Fibroblast of lung (primary cell): ENCODE measurements around the gene MROH9. TPM values are rescaled to one million over a fixed set of nuclear protein-coding genes. Genes with fewer than 3 reads are reported as not detected.

Experiments used
- DNase-seq, 2 donors: peaks; one replicate each; pipeline versions ENCODE4 v3.0.0 to v3.0.0-alpha.2; 2010; ENCODE audit warnings: low read depth in 2 of 2
- H2AFZ ChIP-seq: 2 replicates; pipeline ENCODE4 v1.5.1; 2012; ENCODE audit warnings: low read length, control low read depth, inconsistent platforms
- H3K27ac ChIP-seq: 2 replicates; pipeline ENCODE4 v1.5.1; 2011; ENCODE audit warnings: low read length, control low read depth; ENCODE audit not compliant: insufficient read depth
- H3K27me3 ChIP-seq: 2 replicates; pipeline ENCODE4 v1.5.1; 2011; ENCODE audit warnings: mild to moderate bottlenecking, low read length; ENCODE audit not compliant: control insufficient read depth, insufficient read depth
- H3K36me3 ChIP-seq: 2 replicates; pipeline ENCODE4 v1.5.1; 2011; ENCODE audit warnings: low read length; ENCODE audit not compliant: control insufficient read depth, insufficient read depth
- H3K4me1 ChIP-seq: 2 replicates; pipeline ENCODE4 v1.5.1; 2011; ENCODE audit warnings: low read length; ENCODE audit not compliant: control insufficient read depth, insufficient read depth; ENCODE audit errors: extremely low read depth
- H3K4me2 ChIP-seq: 2 replicates; pipeline ENCODE4 v1.5.1; 2011; ENCODE audit warnings: low read length, control low read depth; ENCODE audit not compliant: insufficient read depth; ENCODE audit errors: extremely low read depth
- H3K4me3 ChIP-seq, 4 experiments: fragments of 200-600 bp in 1 of 4; sonication (generic) in 1 of 4; replicated peaks in 1 of 4; 2 replicates each; pipeline ENCODE4 v1.5.1; 2011 to 2016; ENCODE audit warnings: low read length in 4 of 4, low read depth in 3 of 4, mild to moderate bottlenecking in 3 of 4, control low read depth in 2 of 4, inconsistent platforms in 1 of 4, mixed read lengths in 1 of 4; ENCODE audit not compliant: insufficient read depth in 1 of 4; ENCODE audit errors: control extremely low read depth in 1 of 4
- H3K79me2 ChIP-seq: 2 replicates; pipeline ENCODE4 v1.5.1; 2012; ENCODE audit warnings: mild to moderate bottlenecking, low read length, inconsistent platforms; ENCODE audit not compliant: control insufficient read depth, insufficient read depth
- H3K9ac ChIP-seq: 2 replicates; pipeline ENCODE4 v1.5.1; 2011; ENCODE audit warnings: mild to moderate bottlenecking, low read length, control low read depth; ENCODE audit not compliant: insufficient read depth
- H3K9me3 ChIP-seq: 2 replicates; pipeline ENCODE4 v1.5.1; 2012; ENCODE audit warnings: low read depth, low read length; ENCODE audit not compliant: control insufficient read depth, insufficient read depth
- H4K20me1 ChIP-seq: 2 replicates; pipeline ENCODE4 v1.5.1; 2011; ENCODE audit warnings: low read length; ENCODE audit not compliant: control insufficient read depth, insufficient read depth; ENCODE audit errors: extremely low read depth
- CTCF ChIP-seq, 2 donors: IDR thresholded peaks in 1 of 2; conservative IDR thresholded peaks in 1 of 2; 1 replicate in 1 of 2; 2 replicates in 1 of 2; pipeline ENCODE4 v1.5.1; 2011 to 2012; ENCODE audit warnings: low read length in 2 of 2, control low read depth in 1 of 2, inconsistent platforms in 1 of 2, low read depth in 1 of 2, mild to moderate bottlenecking in 1 of 2
- EZH2 ChIP-seq: IDR thresholded peaks from 2 replicates; pipeline ENCODE4 v1.5.1; 2012; ENCODE audit warnings: low read length, control low read depth, mild to moderate bottlenecking; ENCODE audit errors: missing control alignments
- polyA plus RNA-seq, 2 donors: library from polyadenylated mRNA; depleted of rRNA in 1 of 2; stranded (reverse) in 1 of 2; unstranded in 1 of 2; fragments of >200 nt; gene quantifications; 2 replicates each; pipeline ENCODE4 v1.2.1, GENCODE V29; 2011 to 2012; ENCODE audit warnings: missing spikeins in 1 of 2
- total RNA-seq: library from RNA; depleted of rRNA; stranded (reverse); fragments of >200 nt; gene quantifications from 2 replicates; pipeline ENCODE4 v1.2.1, GENCODE V29; 2014

The MROH9 gene
- total and polyA plus RNA-seq, 2 donors (not counting 1 experiment from before 2014, with no cell fraction given), result 0.15 TPM; not detected in 1

GRCh38 chr1:170903961-170904360, 31.4 kb upstream of the MROH9 start:
- no peak for DNase-seq
- H3K4me1 ChIP-seq, result no peaks in the 10 kb centered on the region
- H3K9ac ChIP-seq, result no peak overlapping the region
- no peaks in the 10 kb centered on the region for H3K36me3 ChIP-seq
- H3K4me2 ChIP-seq, result no peak overlapping the region
- no peaks in the 10 kb centered on the region for H3K79me2 ChIP-seq
- TF ChIP-seq EZH2, result no peak
- TF ChIP-seq CTCF (conservative IDR thresholded peaks at IDR 0.05 in 1 of 2, IDR thresholded peaks at IDR 0.05 in 1 of 2; ENCODE audit: low read depth in 1 of 2, low read length in 2 of 2), result no peak
- no peak overlapping the region for H3K27ac ChIP-seq
- H3K9me3 ChIP-seq, result no peaks in the 10 kb centered on the region
- no peaks in the 10 kb centered on the region for H4K20me1 ChIP-seq
- H2AFZ ChIP-seq, result no peak overlapping the region
- H3K27me3 ChIP-seq, result no peaks in the 10 kb centered on the region
- no peak overlapping the region for H3K4me3 ChIP-seq

- TF ChIP-seq CTCF (conservative IDR thresholded peaks at IDR 0.05 in 1 of 2, IDR thresholded peaks at IDR 0.05 in 1 of 2; ENCODE audit: low read depth in 1 of 2, low read length in 2 of 2), result no peak
- TF ChIP-seq EZH2, result no peak
- Histone ChIP-seq H3K9ac (no peak overlapping the region), H3K36me3 (no peaks in the 10 kb centered on the region), H3K79me2 (no peaks in the 10 kb centered on the region), H4K20me1 (no peaks in the 10 kb centered on the region), H3K4me2 (no peak overlapping the region), H3K4me1 (peaks cover 5% of the 10 kb centered on the region), H3K27me3 (no peaks in the 10 kb centered on the region), H2AFZ (no peak overlapping the region), H3K9me3 (no peaks in the 10 kb centered on the region), H3K27ac (no peak overlapping the region), H3K4me3 (no peak overlapping the region)
- DNase-seq, result no peak
Measured at GRCh38 chr1:170908942-170909341, 26.4 kb upstream of the MROH9 start.

GRCh38 chr1:170910273-170910672, 25.1 kb upstream of the MROH9 start:
- Histone ChIP-seq H3K9ac (no peak overlapping the region), H4K20me1 (no peaks in the 10 kb centered on the region), H2AFZ (no peak overlapping the region), H3K36me3 (no peaks in the 10 kb centered on the region), H3K4me1 (peaks cover 5% of the 10 kb centered on the region), H3K27me3 (no peaks in the 10 kb centered on the region), H3K27ac (no peak overlapping the region), H3K4me2 (no peak overlapping the region), H3K4me3 (no peak overlapping the region), H3K79me2 (no peaks in the 10 kb centered on the region), H3K9me3 (no peaks in the 10 kb centered on the region)
- DNase-seq, result peak; percentile 39 to 47
- TF ChIP-seq EZH2 (no peak), CTCF (conservative IDR thresholded peaks at IDR 0.05 in 1 of 2, IDR thresholded peaks at IDR 0.05 in 1 of 2; ENCODE audit: low read depth in 1 of 2, low read length in 2 of 2) (no peak)
